HG03575 (cell line): ENCODE data around the gene PRPF8.

Experiments
- ATAC-seq: cut with Tn5 transposase; IDR thresholded peaks from one replicate; pipeline ENCODE4 v1.9.1; 2021; ENCODE audit not compliant: unreplicated experiment, insufficient number of reproducible peaks, low FRiP score; ENCODE audit errors: extremely low read depth

PRPF8 gene

DNA sequence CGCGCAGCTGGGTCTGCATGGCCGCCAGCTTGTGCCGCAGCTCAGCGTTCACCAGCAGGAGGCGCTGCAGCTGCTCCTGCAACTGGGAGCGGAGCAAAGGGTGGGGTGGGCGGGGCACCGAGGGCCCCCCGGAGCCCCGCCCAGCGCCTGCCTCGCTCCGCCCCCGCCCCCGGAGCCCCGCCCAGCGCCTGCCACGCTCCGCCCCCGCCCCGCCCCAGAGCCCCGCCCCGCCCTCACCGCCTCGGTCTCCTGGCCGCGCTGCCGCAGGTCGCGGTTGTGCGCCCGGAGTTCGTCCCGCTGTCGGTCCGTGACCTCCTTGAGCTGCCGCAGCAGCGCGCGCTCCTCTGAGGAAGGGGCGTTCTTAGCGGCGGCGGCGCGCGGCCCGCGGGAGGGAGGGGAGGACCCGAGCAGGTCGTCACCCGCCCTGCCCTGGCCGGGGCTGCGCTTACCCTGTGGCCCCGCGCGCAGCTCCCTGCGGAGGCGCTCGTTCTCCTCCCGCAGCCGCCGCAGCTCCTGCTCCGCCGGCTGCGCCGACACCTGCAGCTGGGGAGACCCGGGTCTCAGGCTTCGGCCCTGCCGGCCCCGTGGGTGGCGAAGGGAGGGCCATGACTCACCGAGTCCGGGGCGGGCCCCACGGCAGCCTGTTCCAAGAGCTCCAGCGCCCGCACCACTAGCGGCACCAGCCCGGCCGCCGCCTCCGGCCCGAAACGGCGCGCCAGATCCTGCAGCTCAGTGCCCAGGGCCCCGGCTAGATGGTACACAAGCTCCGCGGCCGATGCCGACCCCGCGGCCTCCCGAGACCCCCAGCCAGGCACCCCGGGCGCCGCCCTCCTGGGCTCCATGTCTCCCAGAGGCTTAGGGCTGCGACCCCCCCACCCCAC lies 35.5 kb downstream of the PRPF8 start:
- no peak for ATAC-seq

DNA sequence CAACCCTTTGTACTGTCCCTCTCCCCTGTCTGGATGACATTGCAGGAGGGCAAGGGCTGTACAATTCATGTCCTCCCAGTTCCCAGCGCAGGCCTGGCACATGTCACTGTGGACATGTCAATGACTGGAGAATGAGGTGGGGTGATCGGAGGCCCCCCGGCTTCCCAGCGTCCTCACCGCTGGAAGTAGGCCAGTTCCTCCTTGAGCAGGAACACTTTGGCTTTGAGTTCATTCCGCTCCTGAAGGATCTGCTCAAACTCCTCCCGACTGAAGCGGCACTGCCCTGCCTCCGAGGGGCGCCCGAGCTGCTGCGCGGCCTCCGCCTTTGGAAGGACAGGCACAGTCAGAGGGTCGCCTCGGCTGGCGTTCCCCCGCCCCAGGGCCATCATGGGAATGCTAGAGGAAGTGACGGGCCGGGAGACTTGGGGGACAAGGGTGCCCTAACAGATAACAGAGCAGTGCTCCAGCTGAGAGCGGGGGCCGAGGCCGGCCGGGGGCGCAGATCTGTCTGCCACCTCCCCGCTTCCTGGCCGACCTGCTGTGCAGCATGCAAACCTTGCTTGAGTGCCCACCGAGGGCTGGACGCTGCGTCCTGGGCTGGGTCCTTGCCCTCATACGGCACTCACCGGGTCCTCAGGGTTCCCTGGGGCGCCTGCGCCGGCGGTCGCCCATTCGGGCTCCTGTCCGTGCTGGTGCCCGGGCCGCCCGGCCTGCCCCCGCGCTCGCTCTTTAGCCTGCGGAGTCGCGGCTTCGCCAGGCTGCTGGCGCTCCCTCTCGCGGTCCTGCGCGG lies 36.3 kb downstream of the PRPF8 start:
- no peak for ATAC-seq

DNA sequence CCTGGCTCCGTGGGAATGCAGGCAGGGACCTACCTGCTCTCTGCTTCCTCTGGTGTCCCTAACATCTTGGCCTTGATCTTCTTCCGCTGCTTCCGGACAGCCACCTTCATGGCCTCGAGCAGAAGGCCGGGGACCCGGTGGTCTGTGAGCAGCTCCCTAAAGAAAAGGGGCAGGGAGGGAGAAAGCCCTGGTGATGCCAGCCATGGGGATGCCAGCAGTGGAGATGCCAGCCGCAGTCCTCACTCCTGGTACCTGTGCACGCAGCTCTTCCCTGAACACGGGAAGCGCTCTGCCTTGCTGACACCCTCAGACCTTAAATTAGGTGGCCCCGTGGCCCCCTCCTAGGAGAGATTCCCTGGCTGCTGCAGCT lies 36.9 kb downstream of the PRPF8 start:
- ATAC-seq, result no peak

DNA sequence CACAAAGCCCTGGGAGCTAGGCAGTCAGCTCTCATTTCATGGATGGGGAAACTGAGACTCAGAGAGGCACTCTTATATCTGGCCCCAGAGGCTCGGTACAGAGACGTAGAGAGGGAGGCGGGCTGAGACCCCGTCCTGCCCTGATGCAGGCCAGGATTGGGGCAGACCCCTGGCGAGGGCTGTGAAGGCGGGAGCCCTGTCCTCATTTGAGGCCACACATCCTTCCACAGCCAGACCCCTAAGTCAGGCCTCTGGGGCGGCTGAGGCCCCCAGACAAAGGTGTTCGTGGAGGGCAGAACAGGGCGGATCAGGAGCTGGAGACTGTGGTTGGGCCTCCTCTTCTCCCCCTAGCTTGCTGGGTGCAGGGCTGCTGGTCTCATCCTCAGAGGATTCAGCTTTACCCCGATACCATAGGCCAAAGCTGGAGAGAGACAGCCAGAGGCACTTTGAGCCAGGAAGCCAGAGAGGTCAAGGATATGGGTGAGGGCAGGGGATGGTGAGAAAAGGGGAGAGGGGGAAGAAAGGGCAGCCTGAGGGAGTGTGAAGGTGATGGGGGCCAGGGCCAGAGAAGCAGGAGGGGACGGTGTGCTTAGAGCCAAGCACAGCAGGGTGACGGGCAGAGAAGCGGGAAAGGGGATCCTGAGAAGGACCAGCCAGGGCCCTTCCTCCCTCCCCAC lies 38.3 kb downstream of the PRPF8 start:
- ATAC-seq, result no peak

DNA sequence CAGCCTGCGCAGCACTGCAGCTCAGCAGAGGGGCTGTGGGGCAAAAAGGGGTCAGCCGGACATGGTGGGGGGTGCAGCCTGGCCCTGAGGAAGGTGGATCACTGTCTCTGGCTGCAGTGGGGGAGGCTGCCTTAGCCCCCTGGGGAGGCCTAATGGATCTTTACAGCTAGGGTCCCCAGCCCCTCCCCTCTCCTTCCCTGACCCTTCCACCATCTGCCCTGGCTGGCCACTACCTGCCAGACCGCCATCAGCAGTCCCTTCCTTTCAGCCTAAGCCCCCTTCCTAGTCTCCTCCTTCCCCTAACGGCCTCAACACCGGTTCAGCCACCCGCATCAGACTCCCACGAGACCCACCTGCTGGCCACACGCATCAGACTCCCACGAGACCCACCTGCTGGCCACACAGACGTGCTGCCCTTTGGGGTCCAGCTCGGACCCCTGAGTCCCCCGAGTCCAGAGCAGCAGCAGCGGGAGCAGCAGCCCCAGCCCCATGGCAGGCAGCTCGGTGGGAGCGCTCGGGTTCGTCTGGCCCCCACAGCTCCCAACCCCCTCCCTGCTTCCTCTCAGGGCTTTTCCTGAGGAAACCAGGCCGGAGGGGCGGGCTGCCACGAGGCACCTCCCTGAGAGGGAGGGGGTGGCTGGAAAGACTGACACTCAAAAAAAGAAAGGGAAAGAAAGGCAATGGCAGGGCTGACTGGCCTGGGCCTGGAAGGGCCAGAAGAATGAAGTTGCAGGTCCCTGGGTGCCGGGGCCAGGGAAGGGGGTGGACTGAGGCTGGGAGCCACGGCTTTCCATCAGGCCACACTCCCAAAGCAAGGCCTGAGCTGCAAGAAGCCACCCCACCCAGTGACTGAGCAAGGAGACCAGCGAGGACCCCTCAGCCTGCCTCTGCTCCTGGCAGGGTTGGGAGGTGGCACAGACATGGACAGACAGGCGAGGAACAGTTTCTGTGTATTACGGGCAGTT lies 39.2 kb downstream of the PRPF8 start, which contains the start of gene SCARF1:
Gene SCARF1, minus strand, starts transcription at position 526 of the 965 bp plus-strand sequence. Its CDS starts 35 bp downstream, at position 491.
- no peak for ATAC-seq

DNA sequence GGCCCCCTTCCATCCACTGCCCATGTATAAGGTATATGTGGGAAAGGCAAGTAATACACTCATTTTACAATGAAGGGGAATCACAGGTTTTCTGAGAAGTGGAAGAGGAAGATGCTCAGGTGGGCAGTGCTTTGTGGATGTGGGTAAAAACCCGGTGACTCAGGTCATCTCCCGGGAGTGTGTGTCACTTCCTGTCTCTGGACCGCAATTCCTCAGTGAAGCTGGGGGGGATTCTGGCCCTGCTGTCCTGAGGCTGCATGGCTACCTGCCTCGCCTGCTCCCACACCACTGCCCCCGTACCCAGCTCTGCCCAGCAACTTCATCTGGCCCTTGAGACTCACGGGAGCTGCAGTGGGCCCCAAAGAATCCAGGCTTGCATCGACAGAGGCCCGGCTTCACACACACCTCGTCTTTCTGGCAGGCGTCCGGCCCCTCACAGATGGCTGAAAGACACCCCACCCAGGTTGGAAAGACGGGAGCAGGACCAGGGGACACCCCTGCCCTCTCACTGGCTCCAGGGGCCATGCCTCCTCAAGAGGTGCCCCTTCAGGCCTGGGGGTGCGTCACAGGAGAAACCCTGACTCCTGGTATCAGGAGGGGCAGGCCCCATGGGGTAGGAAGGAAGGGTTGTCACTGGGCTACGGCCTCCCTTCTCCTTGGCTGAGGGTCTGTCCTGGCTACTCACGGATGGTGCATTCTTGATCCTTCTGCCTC lies 40.0 kb downstream of the PRPF8 start:
- ATAC-seq, result no peak

DNA sequence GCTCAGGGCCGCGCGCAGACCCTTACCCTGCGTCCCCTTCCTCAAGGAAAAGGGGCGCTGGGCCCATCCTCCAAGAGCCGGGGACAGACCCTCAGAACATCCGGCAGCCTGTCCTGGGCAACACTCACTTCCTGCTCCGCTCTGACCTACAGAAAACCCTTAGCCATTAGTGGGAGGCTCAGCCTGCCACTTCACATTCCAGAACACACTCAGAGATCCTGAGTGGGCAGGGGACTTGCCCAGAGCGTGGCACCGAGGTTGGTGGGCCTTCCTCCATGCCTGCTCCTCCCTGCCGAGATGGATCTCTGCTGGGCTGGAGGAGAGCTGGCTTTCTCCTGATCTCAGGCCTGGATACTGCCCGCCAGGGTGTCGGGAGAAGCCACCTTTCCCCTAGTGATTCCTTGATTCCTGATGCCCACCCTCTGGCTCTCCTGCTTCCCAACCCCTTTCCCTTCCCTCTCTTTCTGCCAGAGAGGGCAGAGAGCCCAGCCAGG lies 40.6 kb downstream of the PRPF8 start:
- no peak for ATAC-seq

DNA sequence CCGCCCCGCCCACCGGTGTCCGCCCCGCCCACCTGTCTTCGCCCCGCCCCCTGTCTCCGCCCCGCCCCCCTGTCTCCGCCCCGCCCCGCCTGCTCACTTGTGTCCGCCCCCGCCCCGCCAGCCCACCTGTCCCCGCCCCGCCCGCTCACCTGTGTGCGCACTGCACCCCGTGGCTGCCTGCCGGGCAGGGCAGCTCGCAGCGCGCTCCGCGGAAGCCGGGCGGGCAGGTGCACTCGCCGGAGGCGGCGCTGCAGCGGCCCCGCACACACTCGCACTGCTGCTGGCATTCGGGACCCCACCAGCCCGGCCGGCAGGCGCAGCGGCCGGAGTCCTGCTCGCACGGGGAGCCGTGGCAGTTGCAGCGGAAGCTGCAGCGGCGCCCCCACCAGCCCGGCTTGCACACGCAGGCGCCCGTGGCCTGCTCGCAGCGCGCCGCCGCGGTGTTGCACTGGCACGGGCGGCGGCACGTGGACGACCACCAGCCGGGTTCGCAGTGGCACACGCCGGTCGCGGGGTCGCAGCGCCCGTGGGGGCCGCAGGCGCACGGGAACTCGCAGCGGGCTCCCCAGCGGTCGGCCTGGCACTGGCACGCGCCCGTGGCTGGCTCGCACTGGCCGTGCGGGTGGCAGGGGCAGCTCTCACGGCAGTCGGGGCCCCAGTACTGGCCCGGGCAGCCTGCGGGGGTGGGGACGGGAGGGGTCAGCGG lies 41.2 kb downstream of the PRPF8 start:
- ATAC-seq, result no peak

DNA sequence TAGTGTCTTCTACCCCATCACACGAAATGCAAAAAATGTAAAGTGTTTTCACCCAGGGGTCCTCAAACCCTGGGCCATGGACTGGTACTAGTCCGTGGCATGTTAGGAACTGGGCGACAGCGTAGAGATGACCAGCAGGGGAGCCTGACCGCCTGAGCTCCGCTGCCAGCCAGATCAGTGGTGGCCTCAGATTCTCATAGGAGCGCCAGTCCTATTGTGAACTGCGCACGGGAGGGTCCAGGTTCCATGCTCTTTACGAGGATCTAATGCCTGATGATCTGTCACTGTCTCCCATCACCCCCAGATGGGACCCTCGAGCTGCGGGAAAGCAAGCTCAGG lies 43.6 kb downstream of the PRPF8 start:
- no peak for ATAC-seq

DNA sequence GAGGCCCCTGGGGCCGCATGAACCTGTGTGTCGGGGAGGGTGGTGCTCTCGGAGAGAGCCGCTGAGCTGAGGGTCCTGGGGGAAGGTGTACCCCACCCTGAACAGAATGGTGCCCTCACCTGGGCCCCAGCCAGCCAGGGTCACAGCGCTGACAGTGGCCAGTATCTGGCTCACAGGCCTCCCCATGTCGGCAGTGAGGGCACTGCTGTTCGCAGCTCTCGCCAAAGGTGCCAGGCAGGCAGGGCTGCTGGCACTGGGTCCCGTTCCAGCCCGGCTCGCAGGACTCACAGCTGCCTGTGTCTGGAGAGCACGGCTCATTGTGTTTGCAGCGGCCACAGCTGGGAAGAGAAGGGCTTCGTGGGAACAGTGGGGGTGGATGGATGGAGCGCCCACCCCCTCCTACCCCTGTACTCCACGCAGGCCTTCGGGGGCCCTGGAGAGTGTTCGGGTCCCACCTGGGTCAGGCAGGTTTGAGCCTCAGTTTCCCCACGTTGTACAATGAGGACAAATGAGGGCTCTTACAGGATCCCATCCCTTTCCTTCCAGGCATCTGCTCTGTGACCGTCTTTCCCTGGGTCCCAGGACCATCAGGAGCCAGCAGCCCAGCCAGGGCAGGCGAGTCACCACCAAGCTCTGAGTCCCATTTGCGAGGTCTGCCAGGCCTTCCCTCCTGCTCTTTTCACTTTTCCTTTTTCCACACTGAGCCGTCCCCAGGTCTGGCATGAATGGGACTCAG lies 44.2 kb downstream of the PRPF8 start:
- no peak for ATAC-seq

DNA sequence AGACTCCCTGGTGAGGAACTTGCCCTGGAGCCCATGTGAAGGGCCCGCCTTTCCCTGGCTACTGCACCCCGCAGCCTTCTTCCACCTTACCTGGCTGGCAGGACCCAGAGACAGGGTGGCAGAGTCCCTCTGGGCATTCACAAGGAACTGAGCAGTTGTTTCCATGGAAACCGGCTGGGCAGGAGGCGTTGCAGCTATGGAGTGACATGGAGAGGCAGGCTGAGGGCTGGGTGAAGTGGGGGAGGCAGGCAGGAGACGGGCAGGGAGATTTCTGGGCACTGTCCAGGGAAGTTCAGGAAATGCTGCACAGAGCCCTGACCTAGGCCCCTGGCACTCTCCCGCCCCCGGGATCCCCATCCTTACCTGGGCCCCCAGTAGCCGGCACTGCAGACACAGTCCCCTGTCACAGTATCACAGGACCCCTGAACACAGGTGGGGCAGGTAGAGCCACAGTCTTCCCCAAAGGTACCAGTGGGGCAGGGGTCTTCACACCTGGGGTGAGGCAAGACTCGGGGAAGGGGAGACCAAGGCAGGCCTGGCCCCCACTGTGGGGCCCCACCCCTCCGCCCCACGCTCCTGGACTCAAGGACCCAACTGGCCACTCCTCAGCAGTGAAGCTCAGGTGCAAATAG lies 45.0 kb downstream of the PRPF8 start:
- no peak for ATAC-seq

DNA sequence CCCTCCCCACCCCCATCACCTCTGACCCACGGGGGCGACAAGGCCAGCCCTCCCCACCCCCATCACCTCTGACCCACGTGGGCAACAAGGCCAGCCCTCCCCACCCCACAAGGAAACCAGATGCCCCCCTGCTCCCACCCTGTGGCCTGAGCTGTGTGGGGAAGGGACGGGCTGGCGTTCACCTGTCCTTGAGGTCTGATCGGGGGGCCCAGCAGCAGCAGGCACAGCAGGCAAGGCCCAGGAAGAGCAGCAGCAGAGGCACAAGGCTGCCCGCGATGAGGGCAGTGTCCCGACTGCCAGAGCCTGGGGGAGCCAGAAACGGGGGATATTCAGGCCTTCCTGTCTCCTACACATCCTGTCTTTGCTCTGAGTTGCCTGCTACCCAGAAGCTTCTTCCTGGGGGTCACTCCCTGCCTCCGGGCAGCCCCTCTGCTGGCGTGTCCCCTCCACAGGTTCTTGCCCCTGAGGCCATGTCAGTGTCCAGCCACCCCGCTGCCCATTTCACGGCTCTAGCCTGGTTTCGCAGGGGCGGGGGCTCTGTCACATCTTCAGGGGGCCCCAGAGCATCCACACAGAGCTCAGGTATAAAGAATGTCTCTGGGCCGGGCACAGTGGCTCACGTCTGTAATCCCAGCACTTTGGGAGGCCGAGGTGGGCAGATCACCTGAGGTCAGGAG lies 45.9 kb downstream of the PRPF8 start:
- no peak for ATAC-seq

DNA sequence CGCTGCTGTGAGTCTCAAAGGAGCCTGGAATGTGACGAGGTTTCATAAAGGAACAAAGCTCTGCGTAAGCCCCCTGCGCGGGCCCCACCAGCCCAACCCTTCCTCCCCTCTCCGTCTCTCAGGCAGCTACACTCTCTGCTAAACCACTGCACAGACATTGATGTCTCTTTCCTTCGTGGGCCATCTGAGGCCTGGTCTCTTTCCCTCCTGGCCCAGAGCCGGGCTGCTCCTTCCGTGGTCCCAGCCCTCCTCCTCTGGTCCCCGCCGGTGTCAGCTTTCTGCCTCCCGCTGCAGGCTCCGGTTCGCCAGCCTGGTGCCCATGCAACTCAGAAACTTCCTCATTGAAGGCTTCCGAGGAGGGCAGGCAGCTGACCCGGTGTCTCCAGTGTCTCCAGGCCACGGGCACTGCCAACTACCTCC lies 46.5 kb downstream of the PRPF8 start:
- ATAC-seq, result no peak

DNA sequence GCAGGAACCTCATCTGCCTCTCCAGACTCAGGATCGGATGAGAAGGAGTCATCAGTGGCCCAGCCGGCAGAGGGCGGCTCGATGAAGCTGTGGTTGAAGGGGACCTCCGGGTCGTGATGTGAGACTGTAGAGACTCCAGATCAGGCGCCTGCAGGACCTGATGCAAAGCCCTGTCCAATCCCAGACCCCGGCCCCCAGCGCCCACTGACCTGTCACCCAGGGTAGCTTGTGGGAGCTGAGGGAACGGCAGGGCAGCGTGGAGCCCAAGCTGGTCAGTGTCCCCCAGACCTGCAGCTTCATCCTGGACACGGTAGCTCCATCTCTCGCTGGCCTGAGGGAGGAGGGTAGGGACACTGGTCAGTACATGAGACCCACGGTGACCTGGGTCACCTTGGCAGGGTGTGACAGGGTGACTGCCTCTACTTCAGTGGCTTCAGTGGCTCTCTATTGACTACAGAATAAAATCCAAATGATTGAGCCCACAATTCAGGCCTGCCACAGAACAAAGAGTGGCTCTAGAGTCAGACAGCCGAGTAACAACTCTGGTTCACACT lies 47.9 kb downstream of the PRPF8 start:
- no peak for ATAC-seq

DNA sequence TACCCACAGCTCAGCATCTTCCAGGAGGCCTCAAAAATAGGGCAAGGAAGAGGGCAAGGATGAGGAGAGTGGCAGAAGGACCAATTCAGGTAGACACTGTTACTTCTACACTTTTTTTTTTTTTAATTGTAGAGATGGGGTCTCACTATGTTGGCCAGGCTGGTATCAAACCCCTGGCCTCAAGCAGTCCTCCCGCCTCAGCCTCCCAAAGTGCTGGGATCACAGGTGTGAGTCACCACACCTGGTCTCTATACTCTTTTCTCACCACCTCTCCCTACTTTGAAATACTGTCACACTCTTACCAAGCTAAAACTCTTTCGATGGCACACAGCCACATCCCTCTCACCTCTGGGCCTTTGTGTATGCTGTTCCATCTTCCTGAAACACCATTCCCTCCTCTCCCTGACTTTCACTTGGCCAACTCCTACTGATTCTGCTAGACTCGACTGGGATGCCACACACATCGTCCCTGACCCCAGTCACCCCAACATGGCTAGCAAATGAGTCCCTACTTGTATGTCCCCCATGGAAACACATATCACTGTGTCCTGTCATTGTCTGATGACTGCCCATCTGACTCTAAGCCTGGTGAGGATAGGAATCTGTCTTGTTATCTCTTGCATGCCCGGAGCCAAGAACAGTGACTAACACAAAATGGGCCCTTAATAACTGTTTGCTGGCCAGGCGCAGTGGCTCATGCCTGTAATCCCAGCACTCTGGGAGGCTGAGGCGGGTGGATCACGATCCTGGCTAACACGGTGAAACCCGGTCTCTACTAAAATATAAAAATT lies 48.8 kb downstream of the PRPF8 start:
- no peak for ATAC-seq
